Endothelial cell of umbilical vein (primary cell): Measurements from ENCODE around the gene ULBP1. TPM values are rescaled to one million over a fixed set of nuclear protein-coding genes. Genes with fewer than 3 reads are reported as not detected.
A peak's percentile ranks its signal among the peaks of the same experiment; 100 is the strongest.

Experiments used
- BruUV-seq: library from RNA; stranded (reverse); fragments of 400-500 nt; replicated peaks from 2 replicates; lab custom pipeline; 2021; lab: Mats Ljungman, UMichigan
- CTCF ChIA-PET: fragments of 300-600, 350-600 bp; sonication (Branson Sonifier 250); formaldehyde crosslinking; loops from one replicate; lab custom pipeline; 2021; ENCODE audit warnings: antibody characterized with exemption, inconsistent platforms; lab: Charles Lee
- POLR2A ChIA-PET: fragments of 300-600, 350-600 bp; sonication (Branson Sonifier 250); formaldehyde crosslinking; loops from one replicate; lab custom pipeline; 2021; ENCODE audit warnings: antibody characterized with exemption, inconsistent platforms; lab: Charles Lee
- DNase-seq: peaks from one replicate; pipeline ENCODE4 v3.0.0-alpha.2; 2011; ENCODE audit warnings: low read depth, low spot score
- FAIRE-seq: peaks from 2 replicates; lab custom pipeline; 2011; peaks lifted over from hg19 to GRCh38; lab: Jason Lieb, UNC
- H2AFZ ChIP-seq: 2 replicates; pipeline ENCODE4 v1.6.0; 2012; ENCODE audit warnings: low read depth, low read length, control low read depth, inconsistent platforms
- H3K27ac ChIP-seq: 2 replicates; pipeline ENCODE4 v1.5.1; 2011; ENCODE audit warnings: low read depth, mild to moderate bottlenecking, control low read depth, low read length, moderate library complexity; ENCODE audit not compliant: insufficient read depth
- H3K27me3 ChIP-seq, 2 experiments: 2 replicates each; pipeline versions ENCODE4 v1.6.0 to v1.6.1; 2011; ENCODE audit warnings: low read length in 2 of 2, mixed read lengths in 1 of 2; ENCODE audit not compliant: control insufficient read depth in 2 of 2, insufficient read depth in 2 of 2
- H3K36me3 ChIP-seq, 2 experiments: 2 replicates in 1 of 2; 3 replicates in 1 of 2; pipeline ENCODE4 v1.5.1; 2011; ENCODE audit warnings: low read length in 2 of 2, mild to moderate bottlenecking in 1 of 2, moderate library complexity in 1 of 2; ENCODE audit not compliant: control insufficient read depth in 2 of 2, insufficient read depth in 2 of 2; ENCODE audit errors: extremely low read depth in 1 of 2
- H3K4me1 ChIP-seq: 3 replicates; pipeline ENCODE4 v1.5.1; 2011; ENCODE audit warnings: mild to moderate bottlenecking, low read length; ENCODE audit not compliant: control insufficient read depth, insufficient read depth; ENCODE audit errors: extremely low read depth
- H3K4me2 ChIP-seq: 2 replicates; pipeline ENCODE4 v1.6.1; 2011; ENCODE audit warnings: low read length, control low read depth, mixed read lengths; ENCODE audit not compliant: insufficient read depth
- H3K4me3 ChIP-seq, 3 experiments: fragments of 200-600 bp in 1 of 3; sonication (generic), shearing (Covaris generic) in 1 of 3; replicated peaks in 1 of 3; 2 replicates each; pipeline ENCODE4 v1.5.1; 2011 to 2016; ENCODE audit warnings: control low read depth in 3 of 3, low read length in 3 of 3, mild to moderate bottlenecking in 2 of 3, inconsistent platforms in 1 of 3, low read depth in 1 of 3, moderate library complexity in 1 of 3; ENCODE audit not compliant: insufficient read depth in 1 of 3
- H3K79me2 ChIP-seq: 2 replicates; pipeline ENCODE4 v1.6.0; 2012; ENCODE audit warnings: low read length, inconsistent platforms; ENCODE audit not compliant: control insufficient read depth, insufficient read depth
- H3K9ac ChIP-seq: replicated peaks from 2 replicates; pipeline ENCODE3; 2011; ENCODE audit warnings: low read length, control low read depth; ENCODE audit not compliant: insufficient read depth; ENCODE audit errors: extremely low read depth
- H3K9me1 ChIP-seq: replicated peaks from 3 replicates; pipeline ENCODE4 v1.6.0; 2011; ENCODE audit warnings: mild to moderate bottlenecking, low read length; ENCODE audit not compliant: control insufficient read depth, insufficient read depth; ENCODE audit errors: extremely low read depth
- H3K9me3 ChIP-seq: replicated peaks from 2 replicates; pipeline ENCODE4 v1.5.1; 2012; ENCODE audit warnings: low read length, inconsistent platforms; ENCODE audit not compliant: control insufficient read depth, insufficient read depth
- H4K20me1 ChIP-seq: replicated peaks from 2 replicates; pipeline ENCODE3; 2011; ENCODE audit warnings: mild to moderate bottlenecking, low read length; ENCODE audit not compliant: control insufficient read depth, insufficient read depth; ENCODE audit errors: extremely low read depth
- EZH2 ChIP-seq: IDR thresholded peaks from 2 replicates; pipeline ENCODE4 v1.6.1; 2012; ENCODE audit warnings: borderline replicate concordance, low read depth, mild to moderate bottlenecking, moderate library complexity, low read length, inconsistent platforms; ENCODE audit not compliant: severe bottlenecking
- FOS ChIP-seq: IDR thresholded peaks from 2 replicates; pipeline ENCODE4 v1.6.1; 2011; ENCODE audit warnings: mild to moderate bottlenecking, low read length, moderate library complexity, borderline replicate concordance; ENCODE audit not compliant: insufficient read depth
- GATA2 ChIP-seq: IDR thresholded peaks from 2 replicates; pipeline ENCODE4 v1.7.0; 2011; ENCODE audit warnings: low read depth, mild to moderate bottlenecking, moderate library complexity, mixed read lengths, low read length; ENCODE audit not compliant: insufficient read length, insufficient read depth
- JUN ChIP-seq: IDR thresholded peaks from 2 replicates; pipeline ENCODE4 v1.6.1; 2011; ENCODE audit warnings: borderline replicate concordance, low read depth; ENCODE audit not compliant: insufficient read length, insufficient read depth
- MAX ChIP-seq: IDR thresholded peaks from 2 replicates; pipeline ENCODE4 v1.6.1; 2011; ENCODE audit not compliant: insufficient read depth, insufficient read length
- MYC ChIP-seq: IDR thresholded peaks from one replicate; pipeline ENCODE4 v1.6.1; 2011; ENCODE audit warnings: mild to moderate bottlenecking, low read depth, low read length
- POLR2A ChIP-seq: IDR thresholded peaks from 2 replicates; pipeline ENCODE4 v1.6.1; 2012; ENCODE audit warnings: low read depth, mild to moderate bottlenecking, control low read depth, low read length
- POLR2AphosphoS5 ChIP-seq: IDR thresholded peaks from 2 replicates; pipeline ENCODE4 v1.6.1; 2012; ENCODE audit warnings: low read depth, mild to moderate bottlenecking, control low read depth, low read length, moderate library complexity; ENCODE audit not compliant: insufficient read depth
- dilution Hi-C: fragments of 300-500 bp; cut with MboI; formaldehyde crosslinking; loops from one replicate; pipeline ENCODE4 v1.15.0; 2019; ENCODE audit warnings: low sequenced_read_pairs; ENCODE audit not compliant: extremely low pct_ligation_motif_present
- intact Hi-C: fragments of 100-400 bp; cut with micrococcal nuclease; formaldehyde crosslinking; loops from one replicate; pipeline ENCODE4 v1.10.0; 2022
- polyA plus RNA-seq, 4 experiments: library from polyadenylated mRNA; depleted of rRNA in 3 of 4; stranded (reverse) in 3 of 4; unstranded in 1 of 4; fragments of >200 nt; gene quantifications; 2 replicates each; pipeline versions ENCODE4 v1.2.1 to v1.2.3, GENCODE V29; 2011 to 2012; ENCODE audit warnings: missing spikeins in 1 of 4
- total RNA-seq: library from RNA; stranded (reverse); gene quantifications from 2 replicates; pipeline ENCODE4 v1.2.3, GENCODE V29; 2021

ULBP1 gene
- total and polyA plus RNA-seq, 2 donors (not counting 3 experiments of a cell fraction or from before 2014, with no cell fraction given): 0.33 to 1.4 TPM

- dilution Hi-C loops: no loop called here
- Histone ChIP-seq H3K4me2 (peak within 1 kb of the TSS; percentile 42), H3K9ac (no peak within 1 kb of the TSS), H3K9me1 (no peaks in the 10 kb centered on the region), H3K4me3 (peak within 1 kb of the TSS; percentile 9 to 57 (median 17)), H3K9me3 (no peaks in the 10 kb centered on the region), H3K27ac (no peak within 1 kb of the TSS), H3K79me2 (no peaks in the 10 kb centered on the region), H3K4me1 (peaks cover 4% of the 10 kb centered on the region), H2AFZ (peak within 1 kb of the TSS; percentile 83), H3K36me3 (no peaks in the 10 kb centered on the region), H4K20me1 (no peaks in the 10 kb centered on the region), H3K27me3 (peaks cover 9 to 11% of the 10 kb centered on the region in 2 experiments)
- POLR2A ChIA-PET: interaction anchor here (0.7 kb wide), 1 partner anchor 75 kb away, joined by 3 read pairs; no protein-coding TSS in a partner anchor
- peak; percentile 94 for DNase-seq
- intact Hi-C loops: loop anchor here (5.0 to 10.0 kb wide), 2 partner anchors 355 to 898 kb away; partner anchors contain the start of gene GINM1
- TF ChIP-seq GATA2 (no peak), MAX (no peak), FOS (no peak), EZH2 (no peak), JUN (no peak), POLR2A (peak; percentile 33), MYC (no peak), POLR2AphosphoS5 (peak; percentile 22)
- peak; percentile 97 for FAIRE-seq
- BruUV-seq: no TSS peak
- CTCF ChIA-PET: interaction anchor here (0.6 to 1.5 kb wide), 7 partner anchors 18 to 94 kb away, joined by 3 to 5 read pairs (median 4); no protein-coding TSS in a partner anchor
These were observed 41.0 kb upstream of the ULBP1 start, which contains the start of gene RAET1G for GRCh38 chr6:149922642-149923326. Gene RAET1G, minus strand, starts transcription at chr6:149923121. Its CDS starts 111 bp downstream, at chr6:149923010.
